Measurements from ENCODE around the gene SLC9B1. TPM values are rescaled to one million over a fixed set of nuclear protein-coding genes. Genes with fewer than 3 reads are reported as not detected.

The SLC9B1 gene
- polyA plus RNA-seq, 1 of the 3 experiments (the other 2 are of a cell fraction): 0.21 TPM

- DNase-seq: no peak
- Histone ChIP-seq H3K9me2 (no peaks in the 10 kb centered on the region), H3K36me3 (replicated peaks in 1 of 2; ENCODE audit: control insufficient read depth in 1 of 2, insufficient read depth in 2 of 2, low read length in 1 of 2) (peaks cover 0 to 6% of the 10 kb centered on the region in 2 experiments), H3K27me3 (ENCODE audit: insufficient read depth) (no peaks in the 10 kb centered on the region), H3K9me3 (no peaks in the 10 kb centered on the region), H3K4me1 (ENCODE audit: control insufficient read depth in 1 of 2, insufficient read depth in 2 of 2, low read depth in 1 of 2, low read length in 1 of 2) (peaks cover 9 to 10% of the 10 kb centered on the region in 2 experiments; a peak in 3 of 4 replicates), H4K20me1 (ENCODE audit: insufficient read depth) (no peaks in the 10 kb centered on the region), H2AFZ (ENCODE audit: low read depth) (peak overlapping the region; percentile 92), H3K79me2 (ENCODE audit: insufficient read depth) (peaks cover 80% of the 10 kb centered on the region), H3K4me2 (peak overlapping the region; percentile 84), H3K4me3 (ENCODE audit: low read depth in 2 of 2, low read length in 1 of 2) (peak overlapping the region; percentile 68 to 70), H3K9ac (peak overlapping the region; percentile 73), H3K27ac (ENCODE audit: low read depth in 2 of 2, low read length in 1 of 2) (peak overlapping the region; percentile 89 to 98), H3F3A (replicated peaks; ENCODE audit: insufficient read depth) (peaks cover 6% of the 10 kb centered on the region)
- TF ChIP-seq TCF12 (IDR thresholded peaks at IDR 0.05) (no peak), NFIC (IDR thresholded peaks at IDR 0.05; ENCODE audit: borderline replicate concordance) (no peak), GABPA (IDR thresholded peaks at IDR 0.05; ENCODE audit: low read depth) (no peak), RAD21 (IDR thresholded peaks at IDR 0.05; ENCODE audit: low read length) (no peak), GATA2 (CRISPR knock-in tag; IDR thresholded peaks at IDR 0.05) (no peak), RXRA (IDR thresholded peaks at IDR 0.05; ENCODE audit: borderline replicate concordance, low read depth) (no peak), RCOR1 (IDR thresholded peaks at IDR 0.05; ENCODE audit: low read length) (0 out of 2 replicates have a peak, but pooled peaks have one; percentile 11), YY1 (IDR thresholded peaks at IDR 0.05; ENCODE audit: low read depth) (no peak)
- TF ChIP-seq, protein P1, sequence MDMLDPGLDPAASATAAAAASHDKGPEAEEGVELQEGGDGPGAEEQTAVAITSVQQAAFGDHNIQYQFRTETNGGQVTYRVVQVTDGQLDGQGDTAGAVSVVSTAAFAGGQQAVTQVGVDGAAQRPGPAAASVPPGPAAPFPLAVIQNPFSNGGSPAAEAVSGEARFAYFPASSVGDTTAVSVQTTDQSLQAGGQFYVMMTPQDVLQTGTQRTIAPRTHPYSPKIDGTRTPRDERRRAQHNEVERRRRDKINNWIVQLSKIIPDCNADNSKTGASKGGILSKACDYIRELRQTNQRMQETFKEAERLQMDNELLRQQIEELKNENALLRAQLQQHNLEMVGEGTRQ (IDR thresholded peaks at IDR 0.05; ENCODE audit: borderline replicate concordance, low read depth, low read length): no peak
- WGBS (ENCODE audit: low lambda C conversion rate): 18% methylated on average over 22 of the region's 23 CpGs
- POLR2A ChIA-PET: interaction anchor here (0.6 to 2.9 kb wide), 6 partner anchors 11 to 324 kb away, joined by 3 to 85 read pairs (median 4); partner anchors contain the start of gene UBE2D3
- CTCF ChIA-PET: interaction anchor here (0.6 kb wide), 1 partner anchor 39 kb away, joined by 4 read pairs; no protein-coding TSS in a partner anchor
These were observed 151.2 kb downstream of the SLC9B1 start for GRCh38 chr4:102868153-102868780.

- Histone ChIP-seq H3K9me2 (no peaks in the 10 kb centered on the region), H3K9ac (peak overlapping the region; percentile 73; the same call in 1 of the 2 replicates), H3K4me1 (ENCODE audit: control insufficient read depth in 1 of 2, insufficient read depth in 2 of 2, low read depth in 1 of 2, low read length in 1 of 2) (peaks cover 9 to 10% of the 10 kb centered on the region in 2 experiments; a peak in 3 of 4 replicates), H3K4me3 (ENCODE audit: low read depth in 2 of 2, low read length in 1 of 2) (peak overlapping the region; percentile 68 to 70), H3K27me3 (ENCODE audit: insufficient read depth) (no peaks in the 10 kb centered on the region), H4K20me1 (ENCODE audit: insufficient read depth) (no peaks in the 10 kb centered on the region), H3K4me2 (peak overlapping the region; percentile 84), H3K79me2 (ENCODE audit: insufficient read depth) (peaks cover 78% of the 10 kb centered on the region), H3K9me3 (no peaks in the 10 kb centered on the region), H3K27ac (ENCODE audit: low read depth in 2 of 2, low read length in 1 of 2) (peak overlapping the region in 1 of 2 experiments; percentile 89; a peak in 2 of 4 replicates), H2AFZ (ENCODE audit: low read depth) (peak overlapping the region; percentile 92), H3F3A (replicated peaks; ENCODE audit: insufficient read depth) (peaks cover 6% of the 10 kb centered on the region), H3K36me3 (replicated peaks in 1 of 2; ENCODE audit: control insufficient read depth in 1 of 2, insufficient read depth in 2 of 2, low read length in 1 of 2) (no peaks in the 10 kb centered on the region)
- 70% methylated on average over 12 of the region's 12 CpGs for WGBS (ENCODE audit: low lambda C conversion rate)
- DNase-seq: no peak
- CTCF ChIA-PET: interaction anchor here (0.6 kb wide), 1 partner anchor 38 kb away, joined by 4 read pairs; no protein-coding TSS in a partner anchor
- POLR2A ChIA-PET: interaction anchor here (0.6 to 2.9 kb wide), 3 partner anchors 41 to 323 kb away, joined by 3 to 85 read pairs (median 3); partner anchors contain the start of gene UBE2D3
- TF ChIP-seq YY1 (IDR thresholded peaks at IDR 0.05; ENCODE audit: low read depth) (no peak), NFIC (IDR thresholded peaks at IDR 0.05; ENCODE audit: borderline replicate concordance) (no peak), ZBTB33 (IDR thresholded peaks at IDR 0.05; ENCODE audit: borderline replicate concordance, low read depth) (no peak), MXI1 (IDR thresholded peaks at IDR 0.05; ENCODE audit: low read depth, low read length) (no peak), GATA2 (CRISPR knock-in tag; IDR thresholded peaks at IDR 0.05) (no peak), MEF2A (IDR thresholded peaks at IDR 0.05; ENCODE audit: borderline replicate concordance, low read depth) (no peak), TCF12 (IDR thresholded peaks at IDR 0.05) (no peak), PBX3 (IDR thresholded peaks at IDR 0.05) (no peak)
- TF ChIP-seq, protein P2, sequence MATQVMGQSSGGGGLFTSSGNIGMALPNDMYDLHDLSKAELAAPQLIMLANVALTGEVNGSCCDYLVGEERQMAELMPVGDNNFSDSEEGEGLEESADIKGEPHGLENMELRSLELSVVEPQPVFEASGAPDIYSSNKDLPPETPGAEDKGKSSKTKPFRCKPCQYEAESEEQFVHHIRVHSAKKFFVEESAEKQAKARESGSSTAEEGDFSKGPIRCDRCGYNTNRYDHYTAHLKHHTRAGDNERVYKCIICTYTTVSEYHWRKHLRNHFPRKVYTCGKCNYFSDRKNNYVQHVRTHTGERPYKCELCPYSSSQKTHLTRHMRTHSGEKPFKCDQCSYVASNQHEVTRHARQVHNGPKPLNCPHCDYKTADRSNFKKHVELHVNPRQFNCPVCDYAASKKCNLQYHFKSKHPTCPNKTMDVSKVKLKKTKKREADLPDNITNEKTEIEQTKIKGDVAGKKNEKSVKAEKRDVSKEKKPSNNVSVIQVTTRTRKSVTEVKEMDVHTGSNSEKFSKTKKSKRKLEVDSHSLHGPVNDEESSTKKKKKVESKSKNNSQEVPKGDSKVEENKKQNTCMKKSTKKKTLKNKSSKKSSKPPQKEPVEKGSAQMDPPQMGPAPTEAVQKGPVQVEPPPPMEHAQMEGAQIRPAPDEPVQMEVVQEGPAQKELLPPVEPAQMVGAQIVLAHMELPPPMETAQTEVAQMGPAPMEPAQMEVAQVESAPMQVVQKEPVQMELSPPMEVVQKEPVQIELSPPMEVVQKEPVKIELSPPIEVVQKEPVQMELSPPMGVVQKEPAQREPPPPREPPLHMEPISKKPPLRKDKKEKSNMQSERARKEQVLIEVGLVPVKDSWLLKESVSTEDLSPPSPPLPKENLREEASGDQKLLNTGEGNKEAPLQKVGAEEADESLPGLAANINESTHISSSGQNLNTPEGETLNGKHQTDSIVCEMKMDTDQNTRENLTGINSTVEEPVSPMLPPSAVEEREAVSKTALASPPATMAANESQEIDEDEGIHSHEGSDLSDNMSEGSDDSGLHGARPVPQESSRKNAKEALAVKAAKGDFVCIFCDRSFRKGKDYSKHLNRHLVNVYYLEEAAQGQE (IDR thresholded peaks at IDR 0.05; ENCODE audit: low read depth, low read length): no peak
- TF ChIP-seq, protein P1 (IDR thresholded peaks at IDR 0.05; ENCODE audit: borderline replicate concordance, low read depth, low read length): no peak
These were observed 152.0 kb downstream of the SLC9B1 start for GRCh38 chr4:102867278-102868152.
